Measurements from ENCODE around the gene SSX1. TPM values are rescaled to one million over a fixed set of nuclear protein-coding genes. Genes with fewer than 3 reads are reported as not detected.
A peak's percentile ranks its signal among the peaks of the same experiment; 100 is the strongest.
"Not testable (repeated sequence)": the region's sequence is repeated elsewhere in the genome, so short reads cannot be mapped to it uniquely, and the experiment has no call there.

The SSX1 gene, protein sequence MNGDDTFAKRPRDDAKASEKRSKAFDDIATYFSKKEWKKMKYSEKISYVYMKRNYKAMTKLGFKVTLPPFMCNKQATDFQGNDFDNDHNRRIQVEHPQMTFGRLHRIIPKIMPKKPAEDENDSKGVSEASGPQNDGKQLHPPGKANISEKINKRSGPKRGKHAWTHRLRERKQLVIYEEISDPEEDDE
- not detected in 2 replicates for total RNA-seq

DNA sequence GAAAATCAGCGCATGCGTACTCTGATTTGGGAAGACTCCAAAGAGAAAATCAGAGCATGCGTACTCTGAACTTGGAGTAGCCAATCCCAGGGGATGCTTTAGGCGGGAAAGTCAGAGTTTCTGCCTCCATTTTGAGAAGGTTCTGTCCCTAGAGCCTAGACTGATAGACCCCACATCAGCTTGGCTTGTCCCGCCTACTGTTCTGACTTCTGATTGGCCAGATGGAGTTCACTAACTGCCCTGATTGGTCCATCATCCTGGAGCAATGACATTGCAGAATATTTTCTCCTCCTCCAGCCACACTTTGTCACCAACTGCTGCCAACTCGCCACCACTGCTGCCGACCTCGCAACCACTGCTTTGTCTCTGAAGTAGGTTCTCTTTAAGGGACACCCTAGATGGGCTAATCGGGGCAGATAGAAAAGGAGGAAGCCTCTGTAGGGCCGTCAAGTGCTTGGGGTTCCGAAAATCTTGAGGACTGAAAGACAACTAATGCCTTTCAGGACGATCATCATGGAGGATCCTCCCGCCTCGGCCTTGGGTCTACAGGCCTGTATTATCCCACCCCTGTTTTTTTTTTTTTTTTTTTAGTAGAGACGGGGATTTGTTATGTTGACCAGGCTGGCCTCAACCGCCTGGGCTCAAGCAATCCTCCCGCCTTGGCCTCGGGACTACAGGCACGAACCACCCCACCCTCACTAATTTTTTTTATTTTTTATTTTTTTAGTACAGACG, at the start of gene SSX1:
SSX1 (plus strand) TSS at position 331 of the 735 bp plus-strand sequence. CDS start 1,850 bp downstream, outside the sequence.
- CTCF ChIA-PET; H3K27ac Mint-ChIP-seq; DNase-seq; H3K4me3 Mint-ChIP-seq; intact Hi-C loops (cut with micrococcal nuclease); POLR2A ChIA-PET; ATAC-seq (ENCODE audit: low read depth); H3K36me3 Mint-ChIP-seq (ENCODE audit: low read depth); H3K9me3 Mint-ChIP-seq; H3K27me3 Mint-ChIP-seq; H3K4me1 Mint-ChIP-seq: not testable (repeated sequence)

DNA sequence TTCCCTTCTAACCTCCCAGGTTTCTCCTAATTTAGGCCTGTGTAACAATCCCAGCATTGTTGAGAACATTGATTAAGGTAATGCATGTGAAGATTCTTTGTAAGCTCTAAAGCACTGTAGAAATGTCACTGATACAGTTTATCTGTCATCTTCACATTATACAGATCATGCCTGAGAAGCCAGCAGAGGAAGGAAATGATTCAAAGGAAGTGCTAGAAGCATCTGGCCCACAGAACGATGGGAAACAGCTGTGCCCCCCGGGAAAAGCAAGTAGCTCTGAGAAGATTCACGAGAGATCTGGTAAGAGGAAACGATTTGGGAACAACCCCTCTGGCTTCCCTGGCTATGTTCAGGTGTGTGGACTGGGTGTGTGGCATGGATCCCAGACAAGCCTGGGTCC, 40.9 kb upstream of the SSX1 start:
- H3K27ac Mint-ChIP-seq; POLR2A ChIA-PET; H3K4me1 Mint-ChIP-seq; DNase-seq; ATAC-seq (ENCODE audit: low read depth); H3K4me3 Mint-ChIP-seq; H3K9me3 Mint-ChIP-seq; CTCF ChIA-PET; intact Hi-C loops (cut with micrococcal nuclease); H3K36me3 Mint-ChIP-seq (ENCODE audit: low read depth); H3K27me3 Mint-ChIP-seq: not testable (repeated sequence)

DNA sequence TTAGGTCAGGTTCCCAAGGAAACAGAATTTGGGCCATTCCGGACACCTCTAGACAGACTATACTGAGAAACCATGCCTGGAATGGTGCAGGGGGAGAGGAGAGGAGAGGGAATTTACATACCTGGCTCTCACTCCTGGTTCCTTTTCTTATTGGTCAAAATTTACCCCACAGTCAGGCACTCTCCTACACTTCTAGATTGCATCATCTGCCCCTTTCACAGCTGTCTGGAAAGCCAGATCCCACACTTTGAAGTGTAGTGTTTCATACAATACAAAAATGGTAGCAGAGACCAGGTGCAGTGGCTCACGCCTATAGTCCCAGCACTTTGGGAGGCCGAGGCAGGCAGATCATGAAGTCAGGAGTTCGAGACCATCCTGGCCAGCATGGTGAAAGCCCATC, 31.0 kb upstream of the SSX1 start:
- H3K9me3 Mint-ChIP-seq; POLR2A ChIA-PET; CTCF ChIA-PET; H3K4me1 Mint-ChIP-seq; H3K27ac Mint-ChIP-seq; ATAC-seq (ENCODE audit: low read depth); intact Hi-C loops (cut with micrococcal nuclease); H3K36me3 Mint-ChIP-seq (ENCODE audit: low read depth); DNase-seq; H3K27me3 Mint-ChIP-seq; H3K4me3 Mint-ChIP-seq: not testable (repeated sequence)

DNA sequence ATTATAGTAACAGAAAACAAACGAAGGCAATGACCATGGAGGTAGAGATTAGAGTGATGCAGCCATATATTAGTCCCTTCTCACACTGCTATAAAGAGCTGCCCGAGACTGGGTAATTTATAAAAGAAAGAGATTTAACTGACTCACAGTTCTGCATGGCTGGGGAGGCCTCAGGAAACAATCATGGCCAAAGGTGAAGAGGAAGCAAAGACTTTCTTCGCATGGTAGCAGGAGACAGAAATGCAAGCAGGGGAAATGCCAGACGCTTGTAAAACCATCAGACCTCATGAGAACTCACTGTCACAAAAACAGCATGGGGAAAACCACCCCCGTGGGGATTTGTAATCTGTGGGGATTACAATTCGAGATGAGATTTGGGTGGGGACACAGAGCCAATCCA, 2.2 kb upstream of the SSX1 start:
- POLR2A ChIA-PET; H3K36me3 Mint-ChIP-seq (ENCODE audit: low read depth); H3K27me3 Mint-ChIP-seq; DNase-seq; intact Hi-C loops (cut with micrococcal nuclease); H3K4me1 Mint-ChIP-seq; CTCF ChIA-PET; H3K9me3 Mint-ChIP-seq; H3K4me3 Mint-ChIP-seq: not testable (repeated sequence)
- ATAC-seq (ENCODE audit: low read depth), result peak; percentile 81
- peak overlapping the region; percentile 59 for H3K27ac Mint-ChIP-seq

DNA sequence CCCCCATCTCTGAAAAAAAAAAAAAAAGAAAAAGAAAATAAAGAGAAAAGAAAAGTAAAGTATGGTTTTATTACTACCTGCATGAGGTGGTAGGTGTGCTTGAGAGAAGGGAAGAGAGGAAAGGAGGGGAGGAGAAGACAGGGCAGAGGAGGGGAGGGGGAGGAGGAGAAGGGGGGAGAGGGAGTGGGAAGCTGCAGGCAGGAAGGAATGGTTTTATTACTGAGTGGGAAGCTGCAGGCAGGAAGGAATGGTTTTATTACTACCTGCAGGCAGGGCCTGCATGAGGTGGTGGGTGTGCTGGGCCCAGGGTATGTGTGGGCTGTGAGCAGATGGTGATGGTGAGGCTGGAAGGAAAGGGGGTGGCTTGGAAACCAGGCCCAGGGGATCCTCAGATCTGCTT, 19.2 kb downstream of the SSX1 start:
- H3K4me3 Mint-ChIP-seq; H3K9me3 Mint-ChIP-seq; intact Hi-C loops (cut with micrococcal nuclease); H3K4me1 Mint-ChIP-seq; H3K27me3 Mint-ChIP-seq; POLR2A ChIA-PET; DNase-seq; CTCF ChIA-PET; H3K27ac Mint-ChIP-seq; H3K36me3 Mint-ChIP-seq (ENCODE audit: low read depth); ATAC-seq (ENCODE audit: low read depth): not testable (repeated sequence)

DNA sequence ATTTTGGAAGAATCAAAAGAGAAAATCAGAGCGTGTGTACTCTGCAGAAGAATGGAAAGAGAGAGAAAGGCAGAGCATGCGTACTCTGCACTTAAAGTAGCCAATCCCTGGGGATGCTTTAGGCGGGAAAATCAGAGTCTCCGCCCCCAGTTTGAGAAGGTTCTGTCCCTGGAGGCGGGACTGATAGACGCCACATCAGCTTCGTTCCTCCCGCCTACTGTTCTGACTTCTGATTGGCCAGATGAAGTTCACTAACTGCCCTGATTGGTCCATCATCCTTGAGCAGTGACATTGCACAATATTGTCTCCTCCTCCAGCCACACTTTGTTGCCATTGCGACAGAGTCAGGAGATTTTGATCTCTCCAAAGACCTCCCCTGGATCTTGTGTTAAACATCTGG, 23.8 kb downstream of the SSX1 start:
- ATAC-seq (ENCODE audit: low read depth) (no peak), DNase-seq (no peak)
- TF ChIP-seq, protein P1, sequence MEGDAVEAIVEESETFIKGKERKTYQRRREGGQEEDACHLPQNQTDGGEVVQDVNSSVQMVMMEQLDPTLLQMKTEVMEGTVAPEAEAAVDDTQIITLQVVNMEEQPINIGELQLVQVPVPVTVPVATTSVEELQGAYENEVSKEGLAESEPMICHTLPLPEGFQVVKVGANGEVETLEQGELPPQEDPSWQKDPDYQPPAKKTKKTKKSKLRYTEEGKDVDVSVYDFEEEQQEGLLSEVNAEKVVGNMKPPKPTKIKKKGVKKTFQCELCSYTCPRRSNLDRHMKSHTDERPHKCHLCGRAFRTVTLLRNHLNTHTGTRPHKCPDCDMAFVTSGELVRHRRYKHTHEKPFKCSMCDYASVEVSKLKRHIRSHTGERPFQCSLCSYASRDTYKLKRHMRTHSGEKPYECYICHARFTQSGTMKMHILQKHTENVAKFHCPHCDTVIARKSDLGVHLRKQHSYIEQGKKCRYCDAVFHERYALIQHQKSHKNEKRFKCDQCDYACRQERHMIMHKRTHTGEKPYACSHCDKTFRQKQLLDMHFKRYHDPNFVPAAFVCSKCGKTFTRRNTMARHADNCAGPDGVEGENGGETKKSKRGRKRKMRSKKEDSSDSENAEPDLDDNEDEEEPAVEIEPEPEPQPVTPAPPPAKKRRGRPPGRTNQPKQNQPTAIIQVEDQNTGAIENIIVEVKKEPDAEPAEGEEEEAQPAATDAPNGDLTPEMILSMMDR (IDR thresholded peaks at IDR 0.05), result no peak
- Mint-ChIP-seq H3K27me3 (no peaks in the 10 kb centered on the region), H3K27ac (no peak overlapping the region), H3K4me1 (no peaks in the 10 kb centered on the region), H3K4me3 (no peak overlapping the region), H3K9me3 (no peaks in the 10 kb centered on the region), H3K36me3 (ENCODE audit: low read depth) (no peaks in the 10 kb centered on the region)
- intact Hi-C loops (cut with micrococcal nuclease), result no loop called here
- CTCF ChIA-PET, result no interaction called here
- POLR2A ChIA-PET, result no interaction called here

DNA sequence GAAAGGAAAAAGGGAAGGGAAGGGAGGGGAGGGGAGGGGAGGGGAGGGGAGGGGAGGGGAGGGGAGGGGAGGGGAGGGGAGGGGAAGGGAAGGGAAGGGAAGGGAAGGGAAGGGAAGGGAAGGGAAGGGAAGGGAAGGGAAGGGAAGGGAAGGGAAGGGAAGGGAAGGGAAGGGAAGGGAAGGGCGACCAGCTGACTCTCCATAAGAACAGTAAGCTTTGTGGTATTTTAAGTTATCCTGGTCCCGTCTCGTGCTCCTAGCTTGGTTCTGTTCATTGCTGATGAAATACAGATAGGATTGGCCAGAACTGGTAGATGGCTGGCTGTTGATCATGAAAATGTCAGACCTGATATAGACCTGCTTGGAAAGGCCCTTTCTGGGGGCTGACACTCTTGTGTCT, 25.5 kb downstream of the SSX1 start:
- H3K27me3 Mint-ChIP-seq; ATAC-seq (ENCODE audit: low read depth); H3K36me3 Mint-ChIP-seq (ENCODE audit: low read depth); POLR2A ChIA-PET; H3K9me3 Mint-ChIP-seq; intact Hi-C loops (cut with micrococcal nuclease); DNase-seq; H3K4me1 Mint-ChIP-seq; H3K4me3 Mint-ChIP-seq; CTCF ChIA-PET; H3K27ac Mint-ChIP-seq: not testable (repeated sequence)

DNA sequence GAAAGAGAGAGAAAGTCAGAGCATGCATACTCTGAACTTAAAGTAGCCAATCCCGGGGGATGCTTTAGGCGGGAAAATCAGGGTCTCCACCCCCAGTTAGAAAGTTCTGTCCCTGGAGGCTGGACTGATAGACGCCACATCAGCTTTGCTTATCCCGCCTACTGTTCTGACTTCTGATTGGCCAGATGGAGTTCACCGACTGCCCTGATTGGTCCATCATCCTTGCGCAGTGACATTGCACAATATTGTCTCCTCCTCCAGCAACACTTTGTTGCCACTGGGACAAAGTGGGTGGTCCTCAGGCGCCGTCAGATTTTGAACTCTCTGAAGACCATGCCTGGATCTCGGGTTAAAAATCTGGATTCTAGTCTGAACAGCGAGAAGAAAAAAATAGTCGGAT, 51.0 kb downstream of the SSX1 start:
- Mint-ChIP-seq H3K4me1 (no peaks in the 10 kb centered on the region), H3K36me3 (ENCODE audit: low read depth) (no peaks in the 10 kb centered on the region), H3K27ac (no peak overlapping the region), H3K4me3 (no peak overlapping the region), H3K27me3 (no peaks in the 10 kb centered on the region), H3K9me3 (no peaks in the 10 kb centered on the region)
- CTCF ChIA-PET, result no interaction called here
- intact Hi-C loops (cut with micrococcal nuclease), result no loop called here
- POLR2A ChIA-PET, result no interaction called here
- TF ChIP-seq, protein P1 (IDR thresholded peaks at IDR 0.05), result no peak
- no peak for DNase-seq
- ATAC-seq (ENCODE audit: low read depth), result no peak

DNA sequence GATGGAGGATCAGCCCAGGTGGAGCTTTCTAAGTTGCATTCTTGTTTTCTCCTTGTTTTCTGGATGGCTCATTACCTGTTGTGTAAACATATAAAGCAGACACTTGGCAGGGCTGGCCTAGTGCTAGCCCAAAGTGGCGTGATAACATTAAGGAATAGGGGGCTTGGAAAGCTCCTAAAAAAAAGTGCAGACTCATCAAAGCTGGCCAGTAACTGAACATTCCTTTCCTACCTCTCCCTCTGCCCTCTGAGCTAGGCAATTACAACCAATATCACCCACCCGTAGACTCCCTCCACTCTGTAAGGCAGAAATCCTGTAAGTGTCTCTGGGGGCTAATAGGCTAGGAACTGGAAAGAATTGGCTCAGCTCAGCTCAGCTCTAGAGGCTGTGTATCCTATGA, 58.8 kb downstream of the SSX1 start:
- POLR2A ChIA-PET; H3K4me3 Mint-ChIP-seq; H3K9me3 Mint-ChIP-seq; DNase-seq; H3K36me3 Mint-ChIP-seq (ENCODE audit: low read depth); H3K27me3 Mint-ChIP-seq; H3K4me1 Mint-ChIP-seq; intact Hi-C loops (cut with micrococcal nuclease); CTCF ChIA-PET; H3K27ac Mint-ChIP-seq; ATAC-seq (ENCODE audit: low read depth): not testable (repeated sequence)

All from activated B cell treated with CpG ODN at 0.5 μM for 24 hours (primary cell).